Measurements from ENCODE around the gene ATP13A4.

DNA sequence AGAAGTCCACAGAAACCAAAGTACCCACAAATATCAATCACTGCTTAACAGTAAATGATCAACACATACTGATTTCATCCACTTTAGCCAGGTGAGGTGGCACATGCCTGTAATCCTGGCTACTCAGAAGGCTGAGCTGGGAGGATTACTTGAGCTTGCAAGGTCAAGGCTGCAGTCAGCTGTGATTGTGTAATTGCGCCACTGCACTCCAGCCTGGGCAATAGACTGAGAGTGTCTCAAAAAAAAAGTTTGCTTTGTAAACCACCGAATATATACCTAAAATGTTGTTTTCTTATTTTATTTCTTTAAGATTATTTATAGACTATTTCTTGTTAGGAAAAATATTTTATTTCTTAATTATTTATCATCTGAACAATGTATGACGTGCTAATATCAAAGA, 8.7 kb upstream of the ATP13A4 start:
- TF ChIP-seq POLR2AphosphoS5 (IDR thresholded peaks at IDR 0.05; ENCODE audit: low read depth, low read length) (no peak), POLR2A (IDR thresholded peaks at IDR 0.05; ENCODE audit: low read depth, low read length) (no peak)
